ENCODE measurements around the gene DAZAP1.
"Not testable (repeated sequence)": the region's sequence is repeated elsewhere in the genome, so short reads cannot be mapped to it uniquely, and the experiment has no call there.

The DAZAP1 gene

GRCh38 chr19:1474011-1474764 is 66.8 kb downstream of the DAZAP1 start:
- in situ Hi-C loops (cut with MboI; ENCODE audit: low pct_unique_long_range_greater_than_20kb, low sequenced_read_pairs, unreplicated experiment): no loop called here

GRCh38 chr19:1474765-1475351 is 67.5 kb downstream of the DAZAP1 start:
- TF ChIP-seq CTCF (IDR thresholded peaks at IDR 0.05; ENCODE audit: extremely low read depth, insufficient read depth, missing control alignments): no peak
- in situ Hi-C loops (cut with MboI; ENCODE audit: low pct_unique_long_range_greater_than_20kb, low sequenced_read_pairs, unreplicated experiment): no loop called here

More at GRCh38 chr19:1474011-1474764, 66.8 kb downstream of the DAZAP1 start:
- TF ChIP-seq CTCF (IDR thresholded peaks at IDR 0.05; ENCODE audit: extremely low read depth, insufficient read depth, missing control alignments): no peak
- DNase-seq (ENCODE audit: low spot score): peak; percentile 15

GRCh38 chr19:1475751-1476437 is 68.5 kb downstream of the DAZAP1 start:
- DNase-seq (ENCODE audit: low spot score): no peak
- in situ Hi-C loops (cut with MboI; ENCODE audit: low pct_unique_long_range_greater_than_20kb, low sequenced_read_pairs, unreplicated experiment): no loop called here
- no peak for TF ChIP-seq CTCF (IDR thresholded peaks at IDR 0.05; ENCODE audit: extremely low read depth, insufficient read depth, missing control alignments)

More at GRCh38 chr19:1474765-1475351, 67.5 kb downstream of the DAZAP1 start:
- peak; percentile 15 for DNase-seq (ENCODE audit: low spot score)

- DNase-seq (ENCODE audit: low spot score); in situ Hi-C loops (cut with MboI; ENCODE audit: low pct_unique_long_range_greater_than_20kb, low sequenced_read_pairs, unreplicated experiment): not testable (repeated sequence)
Observed at GRCh38 chr19:1477056-1477455, 69.7 kb downstream of the DAZAP1 start.

- in situ Hi-C loops (cut with MboI; ENCODE audit: low pct_unique_long_range_greater_than_20kb, low sequenced_read_pairs, unreplicated experiment): no loop called here
- no peak for TF ChIP-seq CTCF (IDR thresholded peaks at IDR 0.05; ENCODE audit: extremely low read depth, insufficient read depth, missing control alignments)
- DNase-seq (ENCODE audit: low spot score): peak; percentile 99
Observed at GRCh38 chr19:1478934-1479707, 71.7 kb downstream of the DAZAP1 start, which contains the start of gene C19orf25. C19orf25 (minus strand) TSS chr19:1479215; CDS start chr19:1478903, 312 bp downstream.

- TF ChIP-seq CTCF (IDR thresholded peaks at IDR 0.05; ENCODE audit: extremely low read depth, insufficient read depth, missing control alignments): no peak
- peak; percentile 21 for DNase-seq (ENCODE audit: low spot score)
- in situ Hi-C loops (cut with MboI; ENCODE audit: low pct_unique_long_range_greater_than_20kb, low sequenced_read_pairs, unreplicated experiment): no loop called here
Observed at GRCh38 chr19:1481224-1481892, 74.0 kb downstream of the DAZAP1 start.

Data from GM13977 (cell line).